Esophagus muscularis mucosa (tissue), 3 donors: Measurements from ENCODE around the gene NKAIN2.

Experiments used
- CTCF ChIP-seq, 3 experiments: fragments of 200-600 bp in 2 of 3; fragments of 450-650 bp in 1 of 3; sonication (generic) in 2 of 3; IDR thresholded peaks; one replicate each; pipeline ENCODE4 v1.5.1; 2017 to 2019; ENCODE audit warnings: antibody characterized with exemption in 3 of 3, mild to moderate bottlenecking in 2 of 3, moderate library complexity in 1 of 3
- POLR2A ChIP-seq: fragments of 450-650 bp; IDR thresholded peaks from one replicate; pipeline ENCODE4 v1.6.1; 2017; ENCODE audit warnings: antibody characterized with exemption, moderate library complexity, mild to moderate bottlenecking, low read depth
- POLR2AphosphoS5 ChIP-seq, 2 donors: sonication (generic); formaldehyde crosslinking; IDR thresholded peaks; one replicate each; pipeline ENCODE4 v1.6.1; 2017; ENCODE audit warnings: antibody characterized with exemption in 2 of 2

GRCh38 chr6:124721331-124721730 lies 917.7 kb downstream of the NKAIN2 start:
- TF ChIP-seq CTCF (IDR thresholded peaks at IDR 0.05) (no peak), POLR2A (no peak), POLR2AphosphoS5 (IDR thresholded peaks at IDR 0.05) (no peak)
